Measurements from ENCODE around the gene SLC12A7. TPM values are rescaled to one million over a fixed set of nuclear protein-coding genes. Genes with fewer than 3 reads are reported as not detected.

SLC12A7 gene
- total RNA-seq, 1 experiment from 2014 or later: 30.8 TPM

DNA sequence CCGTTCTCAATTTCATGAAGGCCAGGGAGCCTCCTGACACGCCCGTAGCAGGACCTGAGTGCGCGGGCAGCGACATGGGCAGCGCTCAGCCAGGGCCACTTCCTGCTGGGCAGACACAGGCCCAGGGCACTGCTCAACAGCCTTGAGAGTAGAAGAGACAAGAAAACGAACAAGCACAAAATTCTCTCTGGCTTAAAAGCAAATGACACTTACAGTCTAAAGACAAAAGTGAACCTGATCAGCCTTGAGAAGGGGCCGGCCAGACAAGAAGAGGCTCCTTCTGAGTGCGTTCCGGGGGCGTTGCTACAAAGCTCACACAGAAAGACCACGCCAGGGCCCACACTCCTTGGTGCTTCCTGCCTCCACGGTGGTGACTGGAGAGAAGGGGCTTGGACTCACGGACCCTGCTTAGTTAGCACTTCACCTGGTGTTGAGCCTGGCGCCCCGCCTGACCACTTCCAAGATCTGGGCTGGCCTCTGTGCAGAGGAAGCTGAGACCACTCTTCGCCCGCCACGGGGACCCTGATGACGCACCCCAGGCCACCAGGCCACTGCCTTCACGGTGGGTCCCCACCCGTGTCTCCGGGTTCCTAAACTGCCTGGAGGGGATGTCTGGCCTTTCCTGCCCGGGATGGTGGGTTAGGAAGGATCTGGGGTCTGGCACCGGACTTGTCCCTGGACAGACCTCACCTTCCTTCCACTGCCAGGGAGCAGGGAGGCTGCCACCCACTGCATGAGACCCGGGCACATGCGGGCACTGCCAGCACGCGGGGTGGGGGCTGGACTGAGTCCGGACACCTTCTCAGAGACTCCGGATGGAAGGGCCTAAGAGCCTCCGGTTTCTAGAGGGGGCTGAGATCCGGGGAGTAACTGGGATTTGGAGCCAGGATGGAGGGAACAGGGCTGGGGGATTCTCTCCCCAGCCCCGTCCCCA lies 1.3 kb downstream of the SLC12A7 start:
- H3K79me1 ChIP-seq (ENCODE audit: insufficient read depth, low read depth, low read length, poor library complexity, severe bottlenecking): peaks cover 3% of the 10 kb centered on the region
- H3K27ac ChIP-seq (ENCODE audit: insufficient read length, low read depth, low read length): no peak overlapping the region

More for the DNA sequence above, 1.3 kb downstream of the SLC12A7 start:
- Histone ChIP-seq H3K4me2 (ENCODE audit: insufficient read depth, insufficient read length, low read length) (peak overlapping the region; percentile 48), H4K5ac (ENCODE audit: insufficient read length, low read depth, low read length) (no peak overlapping the region), H4K8ac (replicated peaks; ENCODE audit: insufficient read length, low read depth, low read length) (no peak overlapping the region), H2BK12ac (ENCODE audit: insufficient read length, low read depth, low read length) (no peak overlapping the region), H3K4me1 (ENCODE audit: insufficient read depth, low read length) (peaks cover 12% of the 10 kb centered on the region; the same call in 1 of the 2 replicates), H3K14ac (ENCODE audit: insufficient read depth, low read length) (no peak overlapping the region), H2BK20ac (ENCODE audit: low read depth, low read length, poor library complexity, severe bottlenecking) (no peak overlapping the region), H2AFZ (ENCODE audit: low read length) (no peak overlapping the region), H3K56ac (ENCODE audit: insufficient read length, low read depth, low read length) (no peak overlapping the region), H2BK15ac (ENCODE audit: low read depth, low read length) (no peak overlapping the region), H3K9ac (ENCODE audit: extremely low read depth, insufficient read length, low read length) (peak overlapping the region; percentile 4), H3T11ph (ENCODE audit: low read length) (no peak overlapping the region), H3K27me3 (ENCODE audit: insufficient read depth, low read length) (no peaks in the 10 kb centered on the region), H2AK5ac (ENCODE audit: insufficient read length, low read length) (no peak overlapping the region), H2BK120ac (ENCODE audit: low read depth, low read length, poor library complexity, severe bottlenecking) (no peak overlapping the region), H3K23me2 (ENCODE audit: insufficient read length, low read depth, low read length, poor library complexity, severe bottlenecking) (peaks cover 7% of the 10 kb centered on the region), H2BK5ac (ENCODE audit: insufficient read length, low read length) (no peak overlapping the region), H4K20me1 (ENCODE audit: control insufficient read depth, insufficient read depth, insufficient read length) (peaks cover 3% of the 10 kb centered on the region), H3K23ac (ENCODE audit: insufficient read length, low read depth, low read length) (no peak overlapping the region), H3K4ac (ENCODE audit: low read depth, low read length) (no peak overlapping the region), H4K91ac (ENCODE audit: insufficient read length, low read depth, low read length) (no peak overlapping the region), H3K79me2 (ENCODE audit: insufficient read depth, low read length) (no peaks in the 10 kb centered on the region; the same call in 1 of the 2 replicates), H3K9me3 (ENCODE audit: control insufficient read depth, low read depth, low read length) (no peaks in the 10 kb centered on the region), H3K18ac (ENCODE audit: insufficient read length, low read depth, low read length) (no peak overlapping the region)
- peaks cover 31 to 46% of the 10 kb centered on the region in 2 experiments for H3K4me1 Mint-ChIP-seq
- TF ChIP-seq, protein P1, sequence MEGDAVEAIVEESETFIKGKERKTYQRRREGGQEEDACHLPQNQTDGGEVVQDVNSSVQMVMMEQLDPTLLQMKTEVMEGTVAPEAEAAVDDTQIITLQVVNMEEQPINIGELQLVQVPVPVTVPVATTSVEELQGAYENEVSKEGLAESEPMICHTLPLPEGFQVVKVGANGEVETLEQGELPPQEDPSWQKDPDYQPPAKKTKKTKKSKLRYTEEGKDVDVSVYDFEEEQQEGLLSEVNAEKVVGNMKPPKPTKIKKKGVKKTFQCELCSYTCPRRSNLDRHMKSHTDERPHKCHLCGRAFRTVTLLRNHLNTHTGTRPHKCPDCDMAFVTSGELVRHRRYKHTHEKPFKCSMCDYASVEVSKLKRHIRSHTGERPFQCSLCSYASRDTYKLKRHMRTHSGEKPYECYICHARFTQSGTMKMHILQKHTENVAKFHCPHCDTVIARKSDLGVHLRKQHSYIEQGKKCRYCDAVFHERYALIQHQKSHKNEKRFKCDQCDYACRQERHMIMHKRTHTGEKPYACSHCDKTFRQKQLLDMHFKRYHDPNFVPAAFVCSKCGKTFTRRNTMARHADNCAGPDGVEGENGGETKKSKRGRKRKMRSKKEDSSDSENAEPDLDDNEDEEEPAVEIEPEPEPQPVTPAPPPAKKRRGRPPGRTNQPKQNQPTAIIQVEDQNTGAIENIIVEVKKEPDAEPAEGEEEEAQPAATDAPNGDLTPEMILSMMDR (conservative IDR thresholded peaks at IDR 0.05): no peak
- no peak for DNase-seq
- no CpG with 5 or more reads among the region's 35 CpGs for WGBS (ENCODE audit: extremely low coverage, insufficient read length, low lambda C conversion rate)
- H3K27me3 Mint-ChIP-seq (ENCODE audit: low read depth): peaks cover 4% of the 10 kb centered on the region
- no peaks in the 10 kb centered on the region for H3K9me3 Mint-ChIP-seq
- H3K36me3 Mint-ChIP-seq (ENCODE audit: insufficient read depth in 1 of 3, low read depth in 3 of 3): peaks cover 0 to 8% (median 0%) of the 10 kb centered on the region in 3 experiments; a peak in 1 of 7 replicates
- no peak overlapping the region for H3K27ac Mint-ChIP-seq
- peak overlapping the region; percentile 71 to 85 for H3K4me3 Mint-ChIP-seq

Measured in H9 (cell line).